Measurements from ENCODE around the gene ATXN10. TPM values are rescaled to one million over a fixed set of nuclear protein-coding genes. Genes with fewer than 3 reads are reported as not detected.

ATXN10 gene
- total and polyA plus RNA-seq, 11 donors = 55.0 to 192 (median 149) TPM

DNA sequence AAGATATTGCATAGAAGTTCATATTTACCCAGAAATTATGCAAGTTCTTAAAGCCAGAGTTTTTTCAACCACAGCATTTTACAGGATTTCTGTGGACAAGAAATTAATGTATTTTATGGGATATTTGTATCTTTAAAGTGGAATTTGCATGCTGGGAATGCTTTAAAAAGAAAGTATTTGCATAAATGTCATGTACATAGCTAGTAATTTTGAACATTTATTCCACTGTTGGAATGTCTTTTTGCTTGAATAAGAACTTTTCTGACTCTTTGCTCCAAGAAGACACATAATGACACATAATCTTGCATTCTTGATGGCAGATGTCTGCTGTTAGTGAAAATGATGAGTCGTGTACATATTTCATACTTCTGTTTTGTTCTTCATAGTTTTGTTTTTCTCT, 66.6 kb downstream of the ATXN10 start:
- Histone ChIP-seq H3K27ac (no peak overlapping the region), H3K9me3 (peaks cover 0 to 5% (median 0%) of the 10 kb centered on the region in 12 donors), H3K4me3 (no peak overlapping the region), H3K36me3 (peaks cover 0 to 87% (median 64%) of the 10 kb centered on the region in 9 donors), H3K4me1 (peaks cover 0 to 7% (median 3%) of the 10 kb centered on the region in 12 donors), H3K27me3 (no peaks in the 10 kb centered on the region)
- TF ChIP-seq POLR2A (IDR thresholded peaks at IDR 0.05) = no peak
- TF ChIP-seq, protein P1, sequence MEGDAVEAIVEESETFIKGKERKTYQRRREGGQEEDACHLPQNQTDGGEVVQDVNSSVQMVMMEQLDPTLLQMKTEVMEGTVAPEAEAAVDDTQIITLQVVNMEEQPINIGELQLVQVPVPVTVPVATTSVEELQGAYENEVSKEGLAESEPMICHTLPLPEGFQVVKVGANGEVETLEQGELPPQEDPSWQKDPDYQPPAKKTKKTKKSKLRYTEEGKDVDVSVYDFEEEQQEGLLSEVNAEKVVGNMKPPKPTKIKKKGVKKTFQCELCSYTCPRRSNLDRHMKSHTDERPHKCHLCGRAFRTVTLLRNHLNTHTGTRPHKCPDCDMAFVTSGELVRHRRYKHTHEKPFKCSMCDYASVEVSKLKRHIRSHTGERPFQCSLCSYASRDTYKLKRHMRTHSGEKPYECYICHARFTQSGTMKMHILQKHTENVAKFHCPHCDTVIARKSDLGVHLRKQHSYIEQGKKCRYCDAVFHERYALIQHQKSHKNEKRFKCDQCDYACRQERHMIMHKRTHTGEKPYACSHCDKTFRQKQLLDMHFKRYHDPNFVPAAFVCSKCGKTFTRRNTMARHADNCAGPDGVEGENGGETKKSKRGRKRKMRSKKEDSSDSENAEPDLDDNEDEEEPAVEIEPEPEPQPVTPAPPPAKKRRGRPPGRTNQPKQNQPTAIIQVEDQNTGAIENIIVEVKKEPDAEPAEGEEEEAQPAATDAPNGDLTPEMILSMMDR (IDR thresholded peaks at IDR 0.05) = no peak
- no peak for DNase-seq
- intact Hi-C loops (cut with DNase I) = no loop called here
- WGBS, 4 donors = 94 to 97% (median 96%) methylated on average over 1 of the region's 1 CpG
- ATAC-seq = no peak

DNA sequence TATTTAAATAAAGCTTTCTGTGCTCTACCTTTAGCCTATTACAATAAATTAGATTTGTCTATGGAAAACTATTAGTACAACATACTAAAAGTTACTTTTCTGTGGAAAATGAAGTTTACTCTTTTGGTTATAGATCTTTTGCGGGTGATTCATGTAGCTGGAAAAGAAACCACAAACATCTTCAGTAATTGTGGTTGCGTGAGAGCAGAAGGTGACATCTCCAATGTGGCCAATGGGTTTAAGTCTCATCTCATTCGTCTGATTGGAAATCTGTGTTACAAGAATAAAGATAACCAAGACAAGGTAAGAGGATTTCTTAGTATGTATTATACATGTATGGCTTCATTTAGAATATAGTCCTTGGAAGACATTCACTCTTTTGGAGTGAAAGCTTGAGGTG, 68.6 kb downstream of the ATXN10 start:
- ATAC-seq (no peak), DNase-seq (no peak)
- no peak overlapping the region for H3K27ac ChIP-seq
- H3K27me3 ChIP-seq = no peaks in the 10 kb centered on the region
- H3K4me3 ChIP-seq = no peak overlapping the region
- H3K9me3 ChIP-seq = peaks cover 0 to 5% (median 0%) of the 10 kb centered on the region in 12 donors
- peaks cover 0 to 91% (median 63%) of the 10 kb centered on the region in 9 donors for H3K36me3 ChIP-seq
- intact Hi-C loops (cut with DNase I) = no loop called here
- 93 to 98% (median 98%) methylated on average over 3 of the region's 3 CpGs for WGBS, 4 donors
- TF ChIP-seq, protein P1 (IDR thresholded peaks at IDR 0.05) = no peak
- TF ChIP-seq POLR2A (IDR thresholded peaks at IDR 0.05) = no peak
- H3K4me1 ChIP-seq = peaks cover 0 to 23% (median 15%) of the 10 kb centered on the region in 12 donors

DNA sequence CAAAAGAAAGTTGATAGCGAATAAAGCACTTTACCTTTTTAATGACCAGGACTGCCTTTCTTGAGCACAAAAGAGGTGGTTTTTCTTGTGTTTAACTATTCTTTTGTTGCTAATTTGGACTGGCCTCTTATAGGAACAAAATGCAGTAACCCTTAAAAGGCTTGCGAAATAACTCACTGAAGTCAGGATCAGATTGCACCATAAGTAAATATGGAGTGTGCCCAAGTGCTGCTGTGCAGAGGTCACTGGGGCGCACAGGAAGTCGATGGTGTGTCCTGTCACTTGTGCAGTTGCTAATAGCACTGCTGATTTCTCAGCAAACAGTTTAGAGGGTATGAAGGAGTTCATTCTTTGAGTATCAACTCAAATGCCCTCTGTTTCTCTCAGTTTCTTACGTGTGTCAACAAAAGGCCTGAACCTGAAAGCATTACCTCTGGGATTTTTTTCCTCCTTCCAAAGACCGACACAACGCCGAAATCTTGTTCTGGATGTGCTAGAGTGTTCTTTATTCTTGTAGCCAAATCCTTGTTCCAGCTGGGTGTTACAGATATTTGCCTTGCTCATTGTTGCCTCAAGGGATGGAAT, 71.3 kb downstream of the ATXN10 start:
- Histone ChIP-seq H3K9me3 (peaks cover 0 to 5% (median 0%) of the 10 kb centered on the region in 12 donors), H3K4me3 (no peak overlapping the region), H3K27me3 (no peaks in the 10 kb centered on the region), H3K4me1 (peaks cover 0 to 23% (median 15%) of the 10 kb centered on the region in 12 donors), H3K36me3 (peaks cover 0 to 77% (median 58%) of the 10 kb centered on the region in 9 donors), H3K27ac (peak overlapping the region in 1 of 12 donors; percentile 3)
- whole genome bisulfite sequencing, 4 donors = 82 to 91% (median 88%) methylated on average over 8 of the region's 8 CpGs
- TF ChIP-seq, protein P1 (IDR thresholded peaks at IDR 0.05) = no peak
- no peak for TF ChIP-seq POLR2A (IDR thresholded peaks at IDR 0.05)
- DNase-seq (no peak), ATAC-seq (peak in 2 of 4 donors; percentile 39 to 67)
- intact Hi-C loops (cut with DNase I) = no loop called here

- peaks cover 0 to 5% (median 0%) of the 10 kb centered on the region in 12 donors for H3K9me3 ChIP-seq
- no peaks in the 10 kb centered on the region for H3K27me3 ChIP-seq
- H3K27ac ChIP-seq = peak overlapping the region in 1 of 12 donors; percentile 3
- DNase-seq = peak in 1 of 5 donors; percentile 18
- 55 to 79% (median 69%) methylated on average over 1 of the region's 1 CpG for WGBS, 4 donors
- H3K4me1 ChIP-seq = peaks cover 0 to 23% (median 15%) of the 10 kb centered on the region in 12 donors
- TF ChIP-seq, protein P1 (IDR thresholded peaks at IDR 0.05) = no peak
- TF ChIP-seq POLR2A (IDR thresholded peaks at IDR 0.05) = no peak
- ATAC-seq = peak in 3 of 4 donors; percentile 34 to 67 (median 49)
- no peak overlapping the region for H3K4me3 ChIP-seq
- peaks cover 0 to 69% (median 53%) of the 10 kb centered on the region in 9 donors for H3K36me3 ChIP-seq
- intact Hi-C loops (cut with DNase I) = no loop called here
Measured at GRCh38 chr22:45743687-45744086, 72.1 kb downstream of the ATXN10 start.
